Osteocyte (in vitro differentiated cells): ENCODE data around the gene OTOG. TPM values are rescaled to one million over a fixed set of nuclear protein-coding genes. Genes with fewer than 3 reads are reported as not detected.

ENCODE experiments used
- DNase-seq: peaks from one replicate; pipeline ENCODE4 v3.0.0; 2021; ENCODE audit warnings: mixed read lengths; ENCODE audit not compliant: unreplicated experiment; ENCODE audit errors: extremely low spot score
- H3K27ac Mint-ChIP-seq: one replicate; pipeline ENCODE4 v1.8.0; 2021; ENCODE audit warnings: mild to moderate bottlenecking, mixed read lengths; ENCODE audit not compliant: unreplicated experiment
- H3K27me3 Mint-ChIP-seq: one replicate; pipeline ENCODE4 v1.8.0; 2021; ENCODE audit warnings: mixed read lengths; ENCODE audit not compliant: unreplicated experiment
- H3K36me3 Mint-ChIP-seq: one replicate; pipeline ENCODE4 v1.8.0; 2021; ENCODE audit warnings: mixed read lengths; ENCODE audit not compliant: unreplicated experiment
- H3K4me1 Mint-ChIP-seq: one replicate; pipeline ENCODE4 v1.8.0; 2021; ENCODE audit warnings: mixed read lengths; ENCODE audit not compliant: unreplicated experiment
- H3K4me3 Mint-ChIP-seq: one replicate; pipeline ENCODE4 v1.8.0; 2021; ENCODE audit warnings: mild to moderate bottlenecking, moderate library complexity, mixed read lengths; ENCODE audit not compliant: unreplicated experiment
- H3K9me3 Mint-ChIP-seq: one replicate; pipeline ENCODE4 v1.8.0; 2021; ENCODE audit warnings: mixed read lengths; ENCODE audit not compliant: unreplicated experiment
- CTCF ChIP-seq: fragments of 200-600 bp; sonication (generic); IDR thresholded peaks from 2 replicates; pipeline ENCODE4 v1.5.0; 2021; ENCODE audit warnings: antibody characterized with exemption, mild to moderate bottlenecking, moderate library complexity
- total RNA-seq: library from RNA; stranded (reverse); gene quantifications from 2 replicates; pipeline ENCODE4 v1.2.1, GENCODE V29; 2021

Gene OTOG
- total RNA-seq, 1 donor from 2014 or later, result not detected

- no peaks in the 10 kb centered on the region for H3K27me3 Mint-ChIP-seq
- DNase-seq, result peak; percentile 56
- H3K9me3 Mint-ChIP-seq, result no peaks in the 10 kb centered on the region
- TF ChIP-seq CTCF, result no peak
- H3K4me1 Mint-ChIP-seq, result no peaks in the 10 kb centered on the region
- no peak overlapping the region for H3K4me3 Mint-ChIP-seq
- no peak overlapping the region for H3K27ac Mint-ChIP-seq
- no peaks in the 10 kb centered on the region for H3K36me3 Mint-ChIP-seq
Measured at GRCh38 chr11:17594686-17595192, 47.7 kb downstream of the OTOG start.

DNA sequence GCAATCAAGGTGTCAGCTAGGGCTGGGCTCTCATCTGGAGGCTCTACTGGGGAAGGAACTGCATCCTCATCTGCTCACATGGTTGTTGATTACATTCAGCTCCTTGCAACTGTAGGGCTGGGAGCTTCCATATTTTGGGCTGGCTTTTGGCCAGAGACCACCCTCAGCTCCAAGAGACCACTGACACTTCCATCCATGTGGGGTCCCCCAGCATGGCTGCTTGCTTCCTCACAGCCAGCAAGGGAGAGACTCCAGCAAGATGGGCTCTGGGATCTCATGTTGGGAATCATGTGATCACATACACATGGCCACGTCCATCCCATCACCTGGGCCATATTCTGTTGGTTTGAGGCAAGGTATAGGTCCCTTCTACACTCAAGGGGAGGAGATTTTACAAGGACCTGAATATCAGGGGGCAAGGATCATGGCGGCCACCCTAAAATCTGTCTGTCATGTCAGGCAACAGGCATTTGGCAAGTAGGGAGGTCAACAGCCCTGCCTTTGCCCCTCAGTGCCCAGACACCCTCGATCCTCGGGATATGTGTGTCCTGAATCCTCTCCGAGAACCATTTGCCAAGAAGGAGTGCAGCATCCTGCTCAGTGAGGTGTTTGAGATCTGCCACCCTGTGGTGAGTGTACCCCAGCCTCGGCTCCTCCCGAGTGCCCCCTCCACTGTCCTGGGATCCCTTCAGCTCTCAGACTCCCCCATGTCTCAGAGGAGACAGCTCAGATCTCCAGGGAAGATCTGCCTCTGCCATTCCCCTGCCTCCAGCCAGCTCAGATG lies 48.7 kb downstream of the OTOG start:
- no peaks in the 10 kb centered on the region for H3K9me3 Mint-ChIP-seq
- H3K27ac Mint-ChIP-seq, result no peak overlapping the region
- H3K4me3 Mint-ChIP-seq, result no peak overlapping the region
- DNase-seq, result peak; percentile 56
- H3K4me1 Mint-ChIP-seq, result no peaks in the 10 kb centered on the region
- no peaks in the 10 kb centered on the region for H3K27me3 Mint-ChIP-seq
- H3K36me3 Mint-ChIP-seq, result no peaks in the 10 kb centered on the region
- no peak for TF ChIP-seq CTCF

GRCh38 chr11:17596310-17596669 lies 49.2 kb downstream of the OTOG start:
- no peak overlapping the region for H3K27ac Mint-ChIP-seq
- H3K4me1 Mint-ChIP-seq, result no peaks in the 10 kb centered on the region
- no peaks in the 10 kb centered on the region for H3K27me3 Mint-ChIP-seq
- H3K4me3 Mint-ChIP-seq, result no peak overlapping the region
- H3K36me3 Mint-ChIP-seq, result no peaks in the 10 kb centered on the region
- no peak for TF ChIP-seq CTCF
- DNase-seq, result no peak
- H3K9me3 Mint-ChIP-seq, result no peaks in the 10 kb centered on the region

DNA sequence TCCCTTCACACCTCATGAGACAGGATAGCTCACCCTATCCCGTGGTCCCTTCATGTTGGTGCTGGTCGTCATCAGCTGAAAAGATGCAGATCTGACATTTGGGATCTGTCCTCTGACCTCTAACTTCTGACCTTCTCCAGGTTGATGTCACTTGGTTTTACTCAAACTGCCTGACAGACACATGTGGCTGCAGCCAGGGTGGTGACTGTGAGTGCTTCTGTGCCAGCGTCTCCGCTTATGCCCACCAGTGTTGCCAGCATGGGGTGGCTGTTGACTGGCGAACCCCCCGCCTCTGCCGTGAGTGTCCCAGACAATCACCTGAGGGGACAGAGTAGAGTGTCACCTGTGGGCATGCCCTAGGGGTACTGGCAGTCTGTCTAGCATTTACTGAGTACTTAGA lies 49.7 kb downstream of the OTOG start:
- Mint-ChIP-seq H3K27me3 (no peaks in the 10 kb centered on the region), H3K36me3 (no peaks in the 10 kb centered on the region), H3K9me3 (no peaks in the 10 kb centered on the region), H3K4me1 (no peaks in the 10 kb centered on the region), H3K4me3 (no peak overlapping the region), H3K27ac (no peak overlapping the region)
- peak; percentile 65 for DNase-seq
- TF ChIP-seq CTCF, result no peak

DNA sequence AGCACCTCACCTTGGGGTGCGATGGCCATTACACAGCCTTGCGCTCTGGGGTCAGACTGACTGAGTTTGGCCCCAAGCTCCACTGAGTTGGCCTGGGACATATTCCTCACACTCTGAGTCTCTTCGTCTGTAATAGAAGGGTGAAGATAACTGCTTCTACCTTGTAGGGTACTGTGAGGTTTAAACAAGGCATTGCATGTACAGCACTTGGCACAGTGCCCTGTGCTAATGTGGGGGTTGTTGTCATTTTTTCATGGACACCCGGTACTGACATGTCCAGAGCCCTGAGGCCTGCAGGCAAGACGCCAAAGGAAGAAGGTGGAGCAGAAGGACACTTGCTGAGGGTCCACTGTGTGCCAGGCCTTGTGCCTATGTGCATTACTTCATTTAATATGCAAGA lies 50.7 kb downstream of the OTOG start:
- H3K4me3 Mint-ChIP-seq, result no peak overlapping the region
- H3K27ac Mint-ChIP-seq, result no peak overlapping the region
- no peak for TF ChIP-seq CTCF
- H3K36me3 Mint-ChIP-seq, result no peaks in the 10 kb centered on the region
- peak; percentile 51 for DNase-seq
- H3K4me1 Mint-ChIP-seq, result no peaks in the 10 kb centered on the region
- no peaks in the 10 kb centered on the region for H3K27me3 Mint-ChIP-seq
- no peaks in the 10 kb centered on the region for H3K9me3 Mint-ChIP-seq
